Endothelial cell of umbilical vein (primary cell): Measurements from ENCODE around the gene MED7. TPM values are rescaled to one million over a fixed set of nuclear protein-coding genes. Genes with fewer than 3 reads are reported as not detected.

ENCODE experiments used
- BruUV-seq: library from RNA; stranded (reverse); fragments of 400-500 nt; replicated peaks from 2 replicates; lab custom pipeline; 2021; lab: Mats Ljungman, UMichigan
- CTCF ChIA-PET: fragments of 300-600, 350-600 bp; sonication (Branson Sonifier 250); formaldehyde crosslinking; loops from one replicate; lab custom pipeline; 2021; ENCODE audit warnings: antibody characterized with exemption, inconsistent platforms; lab: Charles Lee
- POLR2A ChIA-PET: fragments of 300-600, 350-600 bp; sonication (Branson Sonifier 250); formaldehyde crosslinking; loops from one replicate; lab custom pipeline; 2021; ENCODE audit warnings: antibody characterized with exemption, inconsistent platforms; lab: Charles Lee
- DNase-seq: peaks from one replicate; pipeline ENCODE4 v3.0.0-alpha.2; 2011; ENCODE audit warnings: low read depth, low spot score
- FAIRE-seq: peaks from 2 replicates; lab custom pipeline; 2011; peaks lifted over from hg19 to GRCh38; lab: Jason Lieb, UNC
- H2AFZ ChIP-seq: 2 replicates; pipeline ENCODE4 v1.6.0; 2012; ENCODE audit warnings: low read depth, low read length, control low read depth, inconsistent platforms
- H3K27ac ChIP-seq: 2 replicates; pipeline ENCODE4 v1.5.1; 2011; ENCODE audit warnings: low read depth, mild to moderate bottlenecking, control low read depth, low read length, moderate library complexity; ENCODE audit not compliant: insufficient read depth
- H3K27me3 ChIP-seq, 2 experiments: 2 replicates each; pipeline versions ENCODE4 v1.6.0 to v1.6.1; 2011; ENCODE audit warnings: low read length in 2 of 2, mixed read lengths in 1 of 2; ENCODE audit not compliant: control insufficient read depth in 2 of 2, insufficient read depth in 2 of 2
- H3K36me3 ChIP-seq, 2 experiments: 2 replicates in 1 of 2; 3 replicates in 1 of 2; pipeline ENCODE4 v1.5.1; 2011; ENCODE audit warnings: low read length in 2 of 2, mild to moderate bottlenecking in 1 of 2, moderate library complexity in 1 of 2; ENCODE audit not compliant: control insufficient read depth in 2 of 2, insufficient read depth in 2 of 2; ENCODE audit errors: extremely low read depth in 1 of 2
- H3K4me1 ChIP-seq: 3 replicates; pipeline ENCODE4 v1.5.1; 2011; ENCODE audit warnings: mild to moderate bottlenecking, low read length; ENCODE audit not compliant: control insufficient read depth, insufficient read depth; ENCODE audit errors: extremely low read depth
- H3K4me2 ChIP-seq: 2 replicates; pipeline ENCODE4 v1.6.1; 2011; ENCODE audit warnings: low read length, control low read depth, mixed read lengths; ENCODE audit not compliant: insufficient read depth
- H3K4me3 ChIP-seq, 3 experiments: fragments of 200-600 bp in 1 of 3; sonication (generic), shearing (Covaris generic) in 1 of 3; replicated peaks in 1 of 3; 2 replicates each; pipeline ENCODE4 v1.5.1; 2011 to 2016; ENCODE audit warnings: control low read depth in 3 of 3, low read length in 3 of 3, mild to moderate bottlenecking in 2 of 3, inconsistent platforms in 1 of 3, low read depth in 1 of 3, moderate library complexity in 1 of 3; ENCODE audit not compliant: insufficient read depth in 1 of 3
- H3K79me2 ChIP-seq: 2 replicates; pipeline ENCODE4 v1.6.0; 2012; ENCODE audit warnings: low read length, inconsistent platforms; ENCODE audit not compliant: control insufficient read depth, insufficient read depth
- H3K9ac ChIP-seq: replicated peaks from 2 replicates; pipeline ENCODE3; 2011; ENCODE audit warnings: low read length, control low read depth; ENCODE audit not compliant: insufficient read depth; ENCODE audit errors: extremely low read depth
- H3K9me1 ChIP-seq: replicated peaks from 3 replicates; pipeline ENCODE4 v1.6.0; 2011; ENCODE audit warnings: mild to moderate bottlenecking, low read length; ENCODE audit not compliant: control insufficient read depth, insufficient read depth; ENCODE audit errors: extremely low read depth
- H3K9me3 ChIP-seq: replicated peaks from 2 replicates; pipeline ENCODE4 v1.5.1; 2012; ENCODE audit warnings: low read length, inconsistent platforms; ENCODE audit not compliant: control insufficient read depth, insufficient read depth
- H4K20me1 ChIP-seq: replicated peaks from 2 replicates; pipeline ENCODE3; 2011; ENCODE audit warnings: mild to moderate bottlenecking, low read length; ENCODE audit not compliant: control insufficient read depth, insufficient read depth; ENCODE audit errors: extremely low read depth
- FOS ChIP-seq: IDR thresholded peaks from 2 replicates; pipeline ENCODE4 v1.6.1; 2011; ENCODE audit warnings: mild to moderate bottlenecking, low read length, moderate library complexity, borderline replicate concordance; ENCODE audit not compliant: insufficient read depth
- GATA2 ChIP-seq: IDR thresholded peaks from 2 replicates; pipeline ENCODE4 v1.7.0; 2011; ENCODE audit warnings: low read depth, mild to moderate bottlenecking, moderate library complexity, mixed read lengths, low read length; ENCODE audit not compliant: insufficient read length, insufficient read depth
- MYC ChIP-seq: IDR thresholded peaks from one replicate; pipeline ENCODE4 v1.6.1; 2011; ENCODE audit warnings: mild to moderate bottlenecking, low read depth, low read length
- POLR2A ChIP-seq: IDR thresholded peaks from 2 replicates; pipeline ENCODE4 v1.6.1; 2012; ENCODE audit warnings: low read depth, mild to moderate bottlenecking, control low read depth, low read length
- POLR2AphosphoS5 ChIP-seq: IDR thresholded peaks from 2 replicates; pipeline ENCODE4 v1.6.1; 2012; ENCODE audit warnings: low read depth, mild to moderate bottlenecking, control low read depth, low read length, moderate library complexity; ENCODE audit not compliant: insufficient read depth
- dilution Hi-C: fragments of 300-500 bp; cut with MboI; formaldehyde crosslinking; loops from one replicate; pipeline ENCODE4 v1.15.0; 2019; ENCODE audit warnings: low sequenced_read_pairs; ENCODE audit not compliant: extremely low pct_ligation_motif_present
- intact Hi-C: fragments of 100-400 bp; cut with micrococcal nuclease; formaldehyde crosslinking; loops from one replicate; pipeline ENCODE4 v1.10.0; 2022
- polyA plus RNA-seq, 4 experiments: library from polyadenylated mRNA; depleted of rRNA in 3 of 4; stranded (reverse) in 3 of 4; unstranded in 1 of 4; fragments of >200 nt; gene quantifications; 2 replicates each; pipeline versions ENCODE4 v1.2.1 to v1.2.3, GENCODE V29; 2011 to 2012; ENCODE audit warnings: missing spikeins in 1 of 4
- total RNA-seq: library from RNA; stranded (reverse); gene quantifications from 2 replicates; pipeline ENCODE4 v1.2.3, GENCODE V29; 2021
- TF ChIP-seq, protein P1 (sequence below), 2 donors: IDR thresholded peaks; 1 replicate in 1 of 2; 2 replicates in 1 of 2; pipeline ENCODE4 v1.5.1; 2011; ENCODE audit warnings: low read length in 2 of 2, mild to moderate bottlenecking in 2 of 2, moderate library complexity in 2 of 2, control low read depth in 1 of 2, inconsistent platforms in 1 of 2, low read depth in 1 of 2; ENCODE audit not compliant: insufficient read depth in 1 of 2; ENCODE audit errors: extremely low read depth in 1 of 2

MED7 gene
- total and polyA plus RNA-seq, 2 donors (not counting 3 experiments of a cell fraction or from before 2014, with no cell fraction given): 4.3 to 9.2 TPM

DNA sequence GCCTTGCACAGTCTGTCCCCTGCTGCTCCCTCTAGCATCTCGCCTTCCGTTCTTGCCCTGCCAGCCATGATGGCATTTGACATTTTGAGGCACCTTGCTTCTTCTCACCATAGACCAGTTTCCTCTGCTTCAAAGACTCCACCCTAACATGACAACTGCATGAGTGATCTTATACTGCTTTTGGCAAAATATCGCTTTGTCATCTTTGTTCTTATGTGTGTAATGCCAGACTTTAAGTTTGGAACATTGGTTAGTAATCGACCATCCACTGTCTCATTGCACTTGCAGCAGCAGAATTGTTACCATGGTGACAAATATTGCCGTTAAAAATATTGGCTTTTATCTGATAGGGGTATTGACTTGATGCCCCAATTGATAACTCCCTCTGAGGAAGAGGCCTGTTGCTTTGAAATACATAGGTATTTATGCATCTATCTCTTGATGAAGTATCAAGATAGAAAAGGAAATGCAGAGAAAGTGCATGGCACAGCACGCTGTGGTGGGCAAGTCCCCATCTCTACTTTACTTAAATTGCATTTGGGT is 16.6 kb upstream of the MED7 start:
- CTCF ChIA-PET: no interaction called here
- Histone ChIP-seq H3K79me2 (no peaks in the 10 kb centered on the region), H3K4me2 (no peak overlapping the region), H2AFZ (no peak overlapping the region), H3K27ac (no peak overlapping the region), H3K27me3 (no peaks in the 10 kb centered on the region), H3K9ac (no peak overlapping the region), H3K9me1 (no peaks in the 10 kb centered on the region), H3K36me3 (no peaks in the 10 kb centered on the region), H3K9me3 (no peaks in the 10 kb centered on the region), H4K20me1 (no peaks in the 10 kb centered on the region), H3K4me3 (no peak overlapping the region), H3K4me1 (no peaks in the 10 kb centered on the region)
- intact Hi-C loops: no loop called here
- FAIRE-seq: no peak
- POLR2A ChIA-PET: no interaction called here
- dilution Hi-C loops: no loop called here
- DNase-seq: no peak
- no TSS peak for BruUV-seq
- TF ChIP-seq FOS (no peak), POLR2AphosphoS5 (no peak), POLR2A (no peak), GATA2 (no peak), MYC (no peak)
- TF ChIP-seq, protein P1, sequence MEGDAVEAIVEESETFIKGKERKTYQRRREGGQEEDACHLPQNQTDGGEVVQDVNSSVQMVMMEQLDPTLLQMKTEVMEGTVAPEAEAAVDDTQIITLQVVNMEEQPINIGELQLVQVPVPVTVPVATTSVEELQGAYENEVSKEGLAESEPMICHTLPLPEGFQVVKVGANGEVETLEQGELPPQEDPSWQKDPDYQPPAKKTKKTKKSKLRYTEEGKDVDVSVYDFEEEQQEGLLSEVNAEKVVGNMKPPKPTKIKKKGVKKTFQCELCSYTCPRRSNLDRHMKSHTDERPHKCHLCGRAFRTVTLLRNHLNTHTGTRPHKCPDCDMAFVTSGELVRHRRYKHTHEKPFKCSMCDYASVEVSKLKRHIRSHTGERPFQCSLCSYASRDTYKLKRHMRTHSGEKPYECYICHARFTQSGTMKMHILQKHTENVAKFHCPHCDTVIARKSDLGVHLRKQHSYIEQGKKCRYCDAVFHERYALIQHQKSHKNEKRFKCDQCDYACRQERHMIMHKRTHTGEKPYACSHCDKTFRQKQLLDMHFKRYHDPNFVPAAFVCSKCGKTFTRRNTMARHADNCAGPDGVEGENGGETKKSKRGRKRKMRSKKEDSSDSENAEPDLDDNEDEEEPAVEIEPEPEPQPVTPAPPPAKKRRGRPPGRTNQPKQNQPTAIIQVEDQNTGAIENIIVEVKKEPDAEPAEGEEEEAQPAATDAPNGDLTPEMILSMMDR (IDR thresholded peaks at IDR 0.05; ENCODE audit: extremely low read depth in 1 of 2, insufficient read depth in 1 of 2, low read depth in 1 of 2, low read length in 2 of 2): no peak
